HCT116 (cell line): ENCODE measurements around the gene FMN2. TPM values are rescaled to one million over a fixed set of nuclear protein-coding genes. Genes with fewer than 3 reads are reported as not detected.

Source experiments
- ATAC-seq: fragments of 200-7000 bp; cut with Tn5 transposase; 2 replicates; pipeline ENCODE4 v1.9.1; 2020; ENCODE audit warnings: mild to moderate bottlenecking, moderate library complexity
- BruUV-seq: library from RNA; stranded (reverse); fragments of 400-500 nt; replicated peaks from 2 replicates; lab custom pipeline; 2021; lab: Mats Ljungman, UMichigan
- CTCF ChIA-PET: fragments of 300-600 bp; sonication (Branson Sonifier 250); formaldehyde crosslinking; loops from one replicate; lab custom pipeline; 2021; ENCODE audit warnings: antibody characterized with exemption; lab: Charles Lee
- POLR2A ChIA-PET: fragments of 300-600, 350-600 bp; sonication (Branson Sonifier 250); formaldehyde crosslinking; loops from one replicate; lab custom pipeline; 2021; ENCODE audit warnings: antibody characterized with exemption; lab: Charles Lee
- RAD21 ChIA-PET, 2 experiments: fragments of 300-600 bp; sonication (Branson Sonifier 250); formaldehyde crosslinking; loops; one replicate each; lab custom pipeline; 2023; ENCODE audit warnings: low total read pairs in 2 of 2; ENCODE audit not compliant: uncharacterized antibody in 2 of 2, unreplicated experiment in 2 of 2, low non-redundant PET in 1 of 2; lab: Charles Lee
- DNase-seq: peaks from one replicate; pipeline ENCODE4 v3.0.0-alpha.2; 2010; ENCODE audit warnings: low read depth, low spot score
- H2AFZ ChIP-seq: fragments of 200-600 bp; shearing (Covaris generic), sonication (generic); 2 replicates; pipeline ENCODE4 v1.6.1; 2017; ENCODE audit warnings: low read depth, mixed run types, mixed read lengths, antibody characterized with exemption, low read length; ENCODE audit not compliant: poor library complexity, severe bottlenecking
- H3K27ac ChIP-seq: 2 replicates; pipeline ENCODE4 v1.5.1; 2012; ENCODE audit warnings: low read depth, low read length
- H3K27me3 ChIP-seq: fragments of 200-600 bp; sonication (generic); 2 replicates; pipeline ENCODE4 v1.6.1; 2016; ENCODE audit warnings: mixed run types, low read length, mixed read lengths; ENCODE audit not compliant: insufficient read depth
- H3K36me3 ChIP-seq, 2 experiments: fragments of 200-500 bp in 1 of 2; fragments of 200-600 bp in 1 of 2; sonication (Bioruptor generic) in 1 of 2; sonication (generic) in 1 of 2; 2 replicates each; pipeline versions ENCODE4 v1.5.1 to v1.6.1; 2014 to 2016; ENCODE audit warnings: low read length in 2 of 2, inconsistent platforms in 1 of 2, mixed read lengths in 1 of 2, mixed run types in 1 of 2; ENCODE audit not compliant: insufficient read depth in 2 of 2, control insufficient read depth in 1 of 2
- H3K4me1 ChIP-seq, 2 experiments: fragments of 200-600 bp in 1 of 2; sonication (generic) in 1 of 2; 2 replicates each; pipeline versions ENCODE4 v1.5.1 to v1.6.1; 2012 to 2017; ENCODE audit warnings: low read length in 2 of 2, inconsistent platforms in 1 of 2, mild to moderate bottlenecking in 1 of 2, mixed read lengths in 1 of 2, mixed run types in 1 of 2, moderate library complexity in 1 of 2; ENCODE audit not compliant: insufficient read depth in 2 of 2, control insufficient read depth in 1 of 2
- H3K4me2 ChIP-seq: fragments of 200-600 bp; sonication (generic); 2 replicates; pipeline ENCODE4 v1.6.1; 2017; ENCODE audit warnings: mixed run types, low read length, mixed read lengths
- H3K4me3 ChIP-seq, 2 experiments: fragments of 200-600 bp in 1 of 2; sonication (generic) in 1 of 2; replicated peaks in 1 of 2; 2 replicates each; pipeline ENCODE4 v1.5.1; 2011 to 2016; ENCODE audit warnings: low read length in 2 of 2, control low read depth in 1 of 2, low read depth in 1 of 2, mild to moderate bottlenecking in 1 of 2, mixed read lengths in 1 of 2, mixed run types in 1 of 2
- H3K79me2 ChIP-seq: fragments of 200-600 bp; sonication (generic); 2 replicates; pipeline ENCODE4 v1.6.1; 2017; ENCODE audit warnings: mild to moderate bottlenecking, mixed run types, low read length, moderate library complexity, mixed read lengths; ENCODE audit not compliant: insufficient read depth
- H3K9ac ChIP-seq: fragments of 200-600 bp; sonication (generic); 2 replicates; pipeline ENCODE4 v1.6.1; 2016; ENCODE audit warnings: low read length, mixed read lengths
- H3K9me2 ChIP-seq: fragments of 200-600 bp; sonication (generic), shearing (Covaris generic); 2 replicates; pipeline ENCODE4 v1.6.1; 2017; ENCODE audit warnings: mixed run types, mild to moderate bottlenecking, moderate library complexity; ENCODE audit not compliant: insufficient read depth
- H3K9me3 ChIP-seq, 2 experiments: fragments of 200-500 bp in 1 of 2; fragments of 200-600 bp in 1 of 2; sonication (Bioruptor generic) in 1 of 2; sonication (generic) in 1 of 2; 2 replicates each; pipeline ENCODE4 v1.6.1; 2014 to 2017; ENCODE audit warnings: low read length in 2 of 2, mixed read lengths in 2 of 2, inconsistent platforms in 1 of 2, low read depth in 1 of 2, mild to moderate bottlenecking in 1 of 2, mixed run types in 1 of 2, moderate library complexity in 1 of 2; ENCODE audit not compliant: control insufficient read depth in 1 of 2, insufficient read depth in 1 of 2
- H4K20me1 ChIP-seq: fragments of 200-600 bp; sonication (generic), shearing (Covaris generic); 2 replicates; pipeline ENCODE4 v1.6.1; 2017; ENCODE audit warnings: mixed run types, mild to moderate bottlenecking, moderate library complexity; ENCODE audit not compliant: insufficient read depth
- CBX3 ChIP-seq: IDR thresholded peaks from 2 replicates; pipeline ENCODE4 v1.6.1; 2012; ENCODE audit warnings: low read depth
- CEBPB ChIP-seq: IDR thresholded peaks from 2 replicates; pipeline ENCODE4 v1.6.1; 2012; ENCODE audit warnings: low read depth
- CTCF ChIP-seq, 3 experiments: fragments of 200-600 bp in 1 of 3; sonication (generic) in 1 of 3; IDR thresholded peaks in 2 of 3; conservative IDR thresholded peaks in 1 of 3; 2 replicates each; pipeline ENCODE4 v1.5.1; 2012 to 2017; ENCODE audit warnings: low read depth in 2 of 3, low read length in 2 of 3, antibody characterized with exemption in 1 of 3, borderline replicate concordance in 1 of 3, control low read depth in 1 of 3, mild to moderate bottlenecking in 1 of 3, mixed read lengths in 1 of 3, mixed run types in 1 of 3, moderate library complexity in 1 of 3; ENCODE audit not compliant: insufficient read depth in 1 of 3
- EGR1 ChIP-seq: IDR thresholded peaks from 2 replicates; pipeline ENCODE4 v1.6.1; 2012; ENCODE audit warnings: low read depth
- ELF1 ChIP-seq: IDR thresholded peaks from 2 replicates; pipeline ENCODE4 v1.6.1; 2012; ENCODE audit warnings: low read depth, borderline replicate concordance
- EZH2phosphoT487 ChIP-seq: fragments of 200-600 bp; IDR thresholded peaks from 2 replicates; pipeline ENCODE4 v1.6.1; 2018; ENCODE audit warnings: antibody characterized with exemption, borderline replicate concordance
- FOSL1 ChIP-seq: IDR thresholded peaks from 2 replicates; pipeline ENCODE4 v1.6.1; 2012; ENCODE audit warnings: low read depth
- JUND ChIP-seq: IDR thresholded peaks from 2 replicates; pipeline ENCODE4 v1.6.1; 2012
- POLR2A ChIP-seq: IDR thresholded peaks from 2 replicates; pipeline ENCODE4 v1.7.0; 2011; ENCODE audit warnings: borderline replicate concordance; ENCODE audit not compliant: insufficient read depth, insufficient read length; ENCODE audit errors: extremely low read depth
- POLR2AphosphoS5 ChIP-seq: IDR thresholded peaks from 2 replicates; pipeline ENCODE4 v1.6.1; 2011; ENCODE audit warnings: mild to moderate bottlenecking, low read depth, low read length, moderate library complexity
- RAD21 ChIP-seq: IDR thresholded peaks from 2 replicates; pipeline ENCODE4 v1.6.1; 2012; ENCODE audit warnings: low read depth, mild to moderate bottlenecking
- REST ChIP-seq: IDR thresholded peaks from 2 replicates; pipeline ENCODE4 v1.6.1; 2012; ENCODE audit warnings: low read depth
- SIN3A ChIP-seq: IDR thresholded peaks from 2 replicates; pipeline ENCODE4 v1.6.1; 2012; ENCODE audit warnings: low read depth
- SP1 ChIP-seq: IDR thresholded peaks from 2 replicates; pipeline ENCODE4 v1.6.1; 2012; ENCODE audit warnings: low read depth
- SRF ChIP-seq: IDR thresholded peaks from 2 replicates; pipeline ENCODE4 v1.6.1; 2012; ENCODE audit warnings: low read depth
- TCF7L2 ChIP-seq: IDR thresholded peaks from 2 replicates; pipeline ENCODE4 v1.7.0; 2011; ENCODE audit warnings: borderline replicate concordance, inconsistent platforms; ENCODE audit not compliant: insufficient read depth, insufficient read length; ENCODE audit errors: extremely low read depth
- ZBTB33 ChIP-seq: IDR thresholded peaks from 2 replicates; pipeline ENCODE4 v1.6.1; 2011; ENCODE audit warnings: mild to moderate bottlenecking, low read length, moderate library complexity; ENCODE audit not compliant: insufficient replicate concordance; ENCODE audit errors: extremely low read depth
- ZFX ChIP-seq: fragments of 450-650 bp; IDR thresholded peaks from 2 replicates; pipeline ENCODE4 v1.6.1; 2017
- ZNF274 ChIP-seq: fragments of 200-500 bp; sonication (Bioruptor generic); IDR thresholded peaks from 2 replicates; pipeline ENCODE4 v1.6.1; 2014; ENCODE audit warnings: mild to moderate bottlenecking, low read depth, low read length, inconsistent platforms
- intact Hi-C: fragments of 100-400 bp; cut with micrococcal nuclease; formaldehyde crosslinking; loops from 2 replicates; pipeline ENCODE4 v1.10.0; 2022
- total RNA-seq: library from RNA; stranded (reverse); gene quantifications from one replicate; pipeline ENCODE4 v1.2.1, GENCODE V29; 2021; ENCODE audit not compliant: unreplicated experiment

The FMN2 gene
- total RNA-seq, 1 experiment from 2014 or later: not detected

- Histone ChIP-seq H3K9me3 (peaks cover 0 to 17% of the 10 kb centered on the region in 2 experiments; a peak in 2 of 4 replicates), H3K4me2 (no peak overlapping the region), H3K27ac (no peak overlapping the region), H4K20me1 (no peaks in the 10 kb centered on the region), H3K9me2 (no peaks in the 10 kb centered on the region), H3K79me2 (no peaks in the 10 kb centered on the region), H3K4me3 (no peak overlapping the region), H3K4me1 (no peaks in the 10 kb centered on the region), H3K36me3 (no peaks in the 10 kb centered on the region), H3K9ac (no peak overlapping the region), H2AFZ (no peak overlapping the region), H3K27me3 (no peaks in the 10 kb centered on the region)
- intact Hi-C loops: no loop called here
- CTCF ChIA-PET: no interaction called here
- POLR2A ChIA-PET: no interaction called here
- RAD21 ChIA-PET: no interaction called here
- ATAC-seq (no peak), DNase-seq (no peak)
- no TSS peak for BruUV-seq
- TF ChIP-seq EZH2phosphoT487: no peak
- TF ChIP-seq JUND: no peak
- no peak for TF ChIP-seq SIN3A
- TF ChIP-seq ZBTB33: no peak
- no peak for TF ChIP-seq CBX3
- no peak for TF ChIP-seq ELF1
- TF ChIP-seq ZNF274: no peak
- TF ChIP-seq TCF7L2: no peak
- no peak for TF ChIP-seq FOSL1
- no peak for TF ChIP-seq REST
- TF ChIP-seq POLR2A: no peak
- no peak for TF ChIP-seq CEBPB
- no peak for TF ChIP-seq ZFX
- no peak for TF ChIP-seq POLR2AphosphoS5
- TF ChIP-seq EGR1: no peak
- no peak for TF ChIP-seq SRF
- no peak for TF ChIP-seq SP1
- TF ChIP-seq CTCF (IDR thresholded peaks at IDR 0.05 in 2 of 3, conservative IDR thresholded peaks at IDR 0.05 in 1 of 3; ENCODE audit: borderline replicate concordance in 1 of 3, insufficient read depth in 1 of 3, low read depth in 2 of 3, low read length in 2 of 3): no peak
- TF ChIP-seq RAD21: no peak
These were observed 8.1 kb downstream of the FMN2 start for GRCh38 chr1:240099748-240100147.
